Fibroblast of skin of right quadriceps (primary cell): ENCODE measurements around the gene PXDC1.
"Not testable (repeated sequence)": the region's sequence is repeated elsewhere in the genome, so short reads cannot be mapped to it uniquely, and the experiment has no call there.

ENCODE experiments used
- DNase-seq: peaks from one replicate; pipeline ENCODE4 v3.0.0-alpha.2; 2013

PXDC1 gene

DNA sequence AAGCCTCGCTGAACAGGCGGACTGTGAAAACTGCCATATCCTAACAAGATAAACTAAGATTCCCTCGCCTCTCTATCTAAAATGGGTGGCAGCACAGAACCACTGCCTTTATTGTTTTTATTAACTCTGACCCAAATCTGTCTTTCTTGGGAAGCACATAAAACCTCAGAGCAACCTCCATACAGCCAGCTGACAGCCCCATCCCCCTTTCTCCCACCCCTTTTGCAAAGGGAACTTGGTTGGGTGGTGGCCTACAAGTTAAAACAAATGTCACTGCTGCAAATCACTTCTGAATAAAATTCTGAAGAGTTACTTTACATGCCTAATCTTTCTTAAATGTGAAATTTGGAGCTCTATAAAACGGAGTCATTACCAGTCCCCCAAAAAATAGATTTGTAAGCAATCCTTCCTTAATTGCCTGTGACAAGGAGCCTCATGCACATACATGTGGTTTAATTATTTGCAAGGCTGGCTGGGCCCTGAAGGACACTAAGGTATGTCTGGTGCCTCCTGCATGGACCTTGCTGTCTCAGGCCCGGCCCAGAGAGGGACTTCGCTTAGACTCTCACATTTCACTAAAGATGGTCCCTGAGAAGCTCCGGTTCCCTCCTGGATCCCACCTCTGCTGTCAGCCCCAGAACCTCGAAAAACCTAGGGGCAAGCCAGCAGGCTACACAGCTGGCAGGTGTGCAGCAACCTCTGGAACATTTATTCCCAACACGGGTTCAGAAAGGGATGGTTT is 21.7 kb downstream of the PXDC1 start:
- no peak for DNase-seq

GRCh38 chr6:3727593-3728108 is 23.9 kb downstream of the PXDC1 start:
- no peak for DNase-seq

GRCh38 chr6:3727036-3727435 is 24.5 kb downstream of the PXDC1 start:
- no peak for DNase-seq

- DNase-seq, result no peak
These were observed 25.1 kb downstream of the PXDC1 start for GRCh38 chr6:3726421-3726820.

- no peak for DNase-seq
These were observed 26.1 kb downstream of the PXDC1 start for GRCh38 chr6:3725145-3726047.

GRCh38 chr6:3724451-3725144 is 26.9 kb downstream of the PXDC1 start:
- no peak for DNase-seq

DNA sequence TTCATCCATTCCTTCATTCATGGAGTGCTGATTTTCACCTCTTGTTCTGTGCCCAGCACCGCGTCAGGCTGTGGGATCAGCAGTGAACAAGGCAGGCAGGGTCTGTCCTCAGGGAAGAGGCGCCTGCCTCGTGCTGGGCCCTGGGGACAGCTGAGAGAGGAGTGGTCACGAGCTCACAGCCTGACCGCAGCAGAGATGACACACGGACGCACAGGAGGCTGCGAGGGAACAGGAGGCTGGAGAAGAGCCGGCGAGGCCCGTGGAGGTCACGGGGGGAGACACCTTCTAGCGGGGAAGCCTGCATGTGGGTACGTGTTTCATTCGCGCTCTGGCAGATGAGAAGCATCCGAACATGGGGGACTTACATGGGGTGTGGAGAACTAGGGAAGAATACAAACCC is 27.5 kb downstream of the PXDC1 start:
- DNase-seq, result no peak

- DNase-seq, result no peak
These were observed 28.3 kb downstream of the PXDC1 start for GRCh38 chr6:3723251-3723650.

DNA sequence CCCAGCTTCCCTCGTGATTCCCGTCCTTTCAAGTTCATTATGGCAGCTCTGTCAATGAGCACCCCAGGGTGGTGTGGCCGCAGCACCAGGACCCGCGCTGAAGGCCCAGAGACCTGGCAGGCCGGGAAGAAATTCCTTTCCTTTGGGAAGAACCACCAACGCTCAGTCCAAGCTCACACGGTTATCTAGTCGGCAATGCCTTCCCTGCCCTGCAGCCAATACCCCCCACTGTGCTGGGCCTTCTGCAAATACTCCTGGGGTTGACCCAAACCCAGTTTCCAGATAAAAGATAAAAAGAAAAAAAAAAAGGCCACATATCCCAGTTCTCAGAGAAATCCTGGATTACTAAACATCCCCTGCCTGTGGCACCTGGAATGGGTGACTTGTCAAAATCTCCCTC is 28.7 kb downstream of the PXDC1 start:
- DNase-seq, result no peak

GRCh38 chr6:3721810-3722621 is 29.5 kb downstream of the PXDC1 start:
- DNase-seq, result peak; percentile 57

- DNase-seq, result not testable (repeated sequence)
These were observed 30.7 kb downstream of the PXDC1 start for GRCh38 chr6:3720770-3721169.

- no peak for DNase-seq
These were observed 31.8 kb downstream of the PXDC1 start for GRCh38 chr6:3719462-3720308.

DNA sequence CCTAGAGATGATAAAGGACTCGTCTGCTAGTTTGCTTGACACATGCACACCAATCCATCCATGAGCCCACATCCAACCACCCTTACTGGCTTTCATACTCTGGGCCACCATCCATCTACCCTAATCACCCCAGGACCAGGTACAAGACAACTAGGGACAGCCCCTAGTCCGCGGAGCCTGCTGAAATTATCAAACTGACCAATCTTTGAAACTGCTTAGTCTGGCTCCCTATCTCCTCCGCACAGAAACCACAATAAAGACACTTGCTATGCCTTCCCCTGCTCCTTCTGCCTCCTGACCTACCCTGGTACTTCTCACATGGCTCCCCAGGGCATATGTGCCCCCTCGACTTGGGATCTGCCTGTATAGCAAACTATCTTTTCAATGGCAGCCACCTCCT is 33.1 kb downstream of the PXDC1 start:
- DNase-seq, result no peak

DNA sequence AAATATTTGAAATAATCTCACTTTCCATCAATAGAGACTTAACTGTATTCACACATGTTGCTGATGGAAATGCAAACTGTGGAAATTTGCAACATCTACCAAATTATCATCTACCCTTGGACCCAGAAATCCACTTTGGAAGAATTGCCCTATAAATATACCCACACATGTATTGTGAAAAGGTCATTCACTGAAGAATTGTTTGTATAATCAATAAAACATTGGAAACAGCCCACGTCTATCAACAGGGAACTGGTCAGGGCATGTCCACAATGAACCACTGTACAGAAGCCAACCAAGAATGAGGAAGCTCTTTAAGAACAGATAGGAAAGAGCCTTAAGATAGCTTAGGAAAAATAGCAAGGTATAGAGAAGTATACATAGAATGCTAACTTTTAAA is 36.2 kb downstream of the PXDC1 start:
- no peak for DNase-seq

DNA sequence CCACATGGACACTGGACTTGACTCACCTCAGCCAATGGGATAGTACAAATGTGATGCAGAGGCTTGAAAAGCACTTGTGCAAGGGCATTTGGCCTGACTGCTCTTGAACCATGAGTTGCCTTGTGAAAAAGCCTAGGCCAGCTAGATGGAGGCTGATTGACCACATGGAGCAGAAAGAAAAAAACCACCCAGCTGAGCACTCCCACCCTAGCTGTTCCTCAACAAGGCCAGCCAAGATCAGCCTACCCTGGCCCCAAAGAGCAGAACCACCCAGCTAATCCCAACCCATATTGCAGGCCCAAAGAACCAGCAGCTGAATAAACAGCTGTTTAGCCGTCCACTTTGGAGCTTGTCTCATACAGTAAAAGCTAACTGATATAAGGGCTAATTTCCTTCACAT is 36.7 kb downstream of the PXDC1 start:
- DNase-seq, result no peak

- no peak for DNase-seq
These were observed 37.4 kb downstream of the PXDC1 start for GRCh38 chr6:3714111-3714510.

- DNase-seq, result no peak
These were observed 38.5 kb downstream of the PXDC1 start for GRCh38 chr6:3712827-3713665.

DNA sequence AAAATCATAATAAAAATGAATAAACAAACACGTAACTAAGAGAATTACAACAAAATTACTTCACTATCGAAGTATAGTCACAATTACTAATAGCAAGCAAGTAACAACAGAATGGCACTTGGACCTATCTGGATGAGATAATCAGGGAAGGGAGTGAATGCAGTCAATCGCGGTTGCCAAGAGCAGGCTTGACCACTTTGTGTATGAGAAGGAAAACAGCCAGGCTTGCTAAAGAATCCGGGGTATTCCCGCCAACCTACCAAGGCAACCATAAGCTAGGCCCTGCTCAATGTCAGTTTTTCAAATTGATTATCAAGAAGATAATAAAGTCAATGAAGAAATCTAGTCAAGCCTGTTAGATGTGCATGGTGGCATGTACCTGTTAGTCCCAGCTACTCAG is 39.7 kb downstream of the PXDC1 start:
- DNase-seq, result no peak

DNA sequence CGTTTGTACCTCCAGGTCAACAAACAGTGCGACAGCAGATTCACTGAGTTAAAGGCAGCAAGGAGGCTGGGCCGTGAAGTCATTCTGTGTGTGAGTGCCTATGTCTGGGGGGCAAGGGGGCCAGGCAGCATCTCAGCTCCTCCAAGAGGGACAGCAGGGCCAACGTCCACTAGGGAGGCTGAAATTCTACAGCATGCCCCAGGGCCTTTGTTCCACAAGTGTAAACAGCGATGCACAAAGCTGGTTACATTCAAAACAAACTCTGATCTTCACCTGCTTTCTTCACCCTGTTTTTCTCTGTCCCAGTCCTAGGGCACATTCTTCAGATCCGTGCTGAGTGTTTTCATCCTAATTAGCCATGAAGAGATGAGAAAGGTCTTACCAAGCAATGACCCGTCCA is 41.1 kb downstream of the PXDC1 start:
- no peak for DNase-seq

GRCh38 chr6:3708540-3708939 is 43.0 kb downstream of the PXDC1 start:
- DNase-seq, result no peak
